OCI-LY1 (cell line): Measurements from ENCODE around the gene PGA3.

ENCODE experiments used
- CTCF ChIP-seq: fragments of 200-600 bp; sonication (generic), shearing (Covaris generic); IDR thresholded peaks from 2 replicates; pipeline ENCODE4 v1.5.1; 2017; ENCODE audit warnings: mild to moderate bottlenecking, antibody characterized with exemption, low read length, moderate library complexity, mixed read lengths
- EZH2 ChIP-seq: fragments of 200-600 bp; sonication (generic), shearing (Covaris generic); IDR thresholded peaks from 2 replicates; pipeline ENCODE4 v1.8.0; 2017; ENCODE audit warnings: borderline replicate concordance, mixed run types, mild to moderate bottlenecking, antibody characterized with exemption, low read length, moderate library complexity, mixed read lengths

- TF ChIP-seq CTCF (no peak), EZH2 (no peak)
Measured at GRCh38 chr11:61189933-61190332, 13.4 kb upstream of the PGA3 start.
